Tibial nerve (tissue), 4 donors: ENCODE results near the gene FMO2. TPM values are rescaled to one million over a fixed set of nuclear protein-coding genes. Genes with fewer than 3 reads are reported as not detected.

ENCODE experiments used
- DNase-seq, 2 donors: peaks; one replicate each; pipeline ENCODE4 v3.0.0-alpha.2; 2019; ENCODE audit warnings: low spot score in 2 of 2
- H3K27ac ChIP-seq, 4 donors: fragments of 200-600 bp; sonication (generic) in 3 of 4; one replicate each; pipeline ENCODE4 v1.5.1; 2017 to 2019; ENCODE audit warnings: mild to moderate bottlenecking in 1 of 4
- H3K27me3 ChIP-seq, 2 donors: fragments of 200-600 bp; sonication (generic) in 1 of 2; one replicate each; pipeline versions ENCODE4 v1.5.1 to v1.6.0; 2017 to 2019
- H3K36me3 ChIP-seq, 3 donors: fragments of 200-600 bp; sonication (generic); one replicate each; pipeline ENCODE4 v1.5.1; 2018 to 2019
- H3K4me1 ChIP-seq, 4 donors: fragments of 200-600 bp; sonication (generic) in 3 of 4; one replicate each; pipeline ENCODE4 v1.5.1; 2017 to 2019
- H3K4me3 ChIP-seq, 4 donors: fragments of 200-600 bp; sonication (generic) in 3 of 4; one replicate each; pipeline ENCODE4 v1.5.1; 2017 to 2019; ENCODE audit warnings: mild to moderate bottlenecking in 1 of 4, moderate library complexity in 1 of 4
- H3K9me3 ChIP-seq, 4 donors: fragments of 200-600 bp; sonication (generic) in 3 of 4; one replicate each; pipeline ENCODE4 v1.5.1; 2017 to 2019
- EP300 ChIP-seq, 2 donors: sonication (generic); formaldehyde crosslinking; IDR thresholded peaks; one replicate each; pipeline ENCODE4 v1.6.1; 2017; ENCODE audit warnings: antibody characterized with exemption in 2 of 2, mild to moderate bottlenecking in 1 of 2
- POLR2A ChIP-seq, 2 donors: fragments of 450-650 bp; IDR thresholded peaks; one replicate each; pipeline ENCODE4 v1.6.1; 2017; ENCODE audit warnings: antibody characterized with exemption in 2 of 2, mild to moderate bottlenecking in 2 of 2, moderate library complexity in 2 of 2
- WGBS, 2 donors: methylation state at CpG; one replicate each; pipeline ENCODE4 v1.1.5; 2018; 5-methylcytosine and 5-hydroxymethylcytosine counted together
- total RNA-seq, 4 donors: library from RNA; depleted of rRNA; stranded (reverse); fragments of >200 nt; gene quantifications; one replicate each; pipeline ENCODE4 v1.1.0, GENCODE V29; 2016
- TF ChIP-seq, protein P1 (sequence below), 5 experiments: fragments of 200-600 bp in 3 of 5; fragments of 450-650 bp in 2 of 5; sonication (generic) in 3 of 5; IDR thresholded peaks; one replicate each; pipeline ENCODE4 v1.5.1; 2016 to 2019; ENCODE audit warnings: antibody characterized with exemption in 5 of 5, mild to moderate bottlenecking in 3 of 5, moderate library complexity in 2 of 5

FMO2 gene
- total RNA-seq, 4 donors from 2014 or later, result 25.7 to 36.6 (median 33.7) TPM

DNA sequence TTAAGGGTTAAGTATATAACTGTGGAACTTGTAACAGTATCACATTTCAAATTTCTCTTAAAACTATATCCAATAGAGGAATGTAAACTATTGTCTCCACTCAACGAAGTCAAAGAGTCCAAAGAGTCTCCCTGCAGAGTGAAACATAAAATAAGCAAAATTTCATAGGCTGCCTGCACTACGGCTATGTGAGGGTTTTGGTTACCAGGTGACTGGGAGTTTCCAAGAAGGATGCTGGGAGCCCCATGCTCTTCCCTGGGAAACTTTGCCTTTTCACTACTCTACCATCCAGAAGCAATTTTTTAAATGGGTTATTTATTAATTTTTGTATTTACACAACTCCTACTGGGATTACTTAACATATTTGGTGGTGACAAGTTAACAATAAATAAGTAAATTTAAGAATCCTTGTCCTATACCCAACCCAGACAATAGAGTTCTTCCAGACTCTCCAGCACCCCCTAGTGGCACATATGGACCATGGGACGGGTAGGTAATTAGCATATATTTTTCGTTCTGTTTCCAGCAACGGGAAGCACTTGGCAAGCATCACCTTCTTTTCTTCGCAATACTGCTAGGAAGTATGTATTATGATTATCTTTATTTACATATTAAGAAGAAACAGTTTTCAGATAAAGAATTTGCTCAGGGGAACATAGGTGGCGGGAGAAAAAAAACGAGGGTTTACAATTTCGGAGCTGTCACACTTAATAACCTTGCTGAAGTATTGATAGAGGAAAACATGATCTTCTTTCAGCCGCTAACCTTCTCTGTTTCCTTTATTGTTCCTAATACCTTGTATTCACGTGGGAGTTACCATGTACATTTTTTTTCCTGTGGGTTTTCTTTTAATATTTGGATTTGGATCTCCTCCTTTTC is 3.5 kb downstream of the FMO2 start:
- peak in 1 of 2 donors; percentile 49 for DNase-seq

GRCh38 chr1:171191992-171192391 is 6.9 kb downstream of the FMO2 start:
- Histone ChIP-seq H3K36me3 (no peaks in the 10 kb centered on the region), H3K4me1 (peaks cover 0 to 18% (median 1%) of the 10 kb centered on the region in 4 donors), H3K27ac (peak overlapping the region in 2 of 4 donors; percentile 41 to 67), H3K9me3 (no peaks in the 10 kb centered on the region), H3K4me3 (no peak overlapping the region), H3K27me3 (no peaks in the 10 kb centered on the region)
- WGBS, 2 donors, result 8 to 33% methylated on average over 1 of the region's 1 CpG
- TF ChIP-seq, protein P1, sequence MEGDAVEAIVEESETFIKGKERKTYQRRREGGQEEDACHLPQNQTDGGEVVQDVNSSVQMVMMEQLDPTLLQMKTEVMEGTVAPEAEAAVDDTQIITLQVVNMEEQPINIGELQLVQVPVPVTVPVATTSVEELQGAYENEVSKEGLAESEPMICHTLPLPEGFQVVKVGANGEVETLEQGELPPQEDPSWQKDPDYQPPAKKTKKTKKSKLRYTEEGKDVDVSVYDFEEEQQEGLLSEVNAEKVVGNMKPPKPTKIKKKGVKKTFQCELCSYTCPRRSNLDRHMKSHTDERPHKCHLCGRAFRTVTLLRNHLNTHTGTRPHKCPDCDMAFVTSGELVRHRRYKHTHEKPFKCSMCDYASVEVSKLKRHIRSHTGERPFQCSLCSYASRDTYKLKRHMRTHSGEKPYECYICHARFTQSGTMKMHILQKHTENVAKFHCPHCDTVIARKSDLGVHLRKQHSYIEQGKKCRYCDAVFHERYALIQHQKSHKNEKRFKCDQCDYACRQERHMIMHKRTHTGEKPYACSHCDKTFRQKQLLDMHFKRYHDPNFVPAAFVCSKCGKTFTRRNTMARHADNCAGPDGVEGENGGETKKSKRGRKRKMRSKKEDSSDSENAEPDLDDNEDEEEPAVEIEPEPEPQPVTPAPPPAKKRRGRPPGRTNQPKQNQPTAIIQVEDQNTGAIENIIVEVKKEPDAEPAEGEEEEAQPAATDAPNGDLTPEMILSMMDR (IDR thresholded peaks at IDR 0.05), result no peak
- TF ChIP-seq EP300 (IDR thresholded peaks at IDR 0.05), result no peak
- no peak for TF ChIP-seq POLR2A (IDR thresholded peaks at IDR 0.05)
- no peak for DNase-seq

More for the DNA sequence above, 3.5 kb downstream of the FMO2 start:
- Histone ChIP-seq H3K4me1 (peaks cover 0 to 22% (median 4%) of the 10 kb centered on the region in 4 donors), H3K9me3 (no peaks in the 10 kb centered on the region), H3K27ac (no peak overlapping the region), H3K4me3 (peak overlapping the region in 1 of 4 donors; percentile 41), H3K36me3 (no peaks in the 10 kb centered on the region), H3K27me3 (no peaks in the 10 kb centered on the region)
- no peak for TF ChIP-seq POLR2A (IDR thresholded peaks at IDR 0.05)
- TF ChIP-seq, protein P1 (IDR thresholded peaks at IDR 0.05), result peak; percentile 36 to 63 (median 47)
- 37 to 57% methylated on average over 11 of the region's 11 CpGs for WGBS, 2 donors

- TF ChIP-seq POLR2A (IDR thresholded peaks at IDR 0.05), result no peak
- TF ChIP-seq, protein P1 (IDR thresholded peaks at IDR 0.05), result no peak
- no peak for TF ChIP-seq EP300 (IDR thresholded peaks at IDR 0.05)
- DNase-seq, result no peak
- no peaks in the 10 kb centered on the region for H3K36me3 ChIP-seq
- no peaks in the 10 kb centered on the region for H3K27me3 ChIP-seq
- H3K4me1 ChIP-seq, result peaks cover 0 to 12% (median 1%) of the 10 kb centered on the region in 4 donors
- no peaks in the 10 kb centered on the region for H3K9me3 ChIP-seq
- no peak overlapping the region for H3K4me3 ChIP-seq
- 55% methylated on average over 3 of the region's 3 CpGs for WGBS, 2 donors
- no peak overlapping the region for H3K27ac ChIP-seq
Observed at GRCh38 chr1:171195767-171196166, 10.7 kb downstream of the FMO2 start.

GRCh38 chr1:171196351-171196750 is 11.3 kb downstream of the FMO2 start:
- Histone ChIP-seq H3K27me3 (no peaks in the 10 kb centered on the region), H3K27ac (no peak overlapping the region), H3K4me3 (no peak overlapping the region), H3K36me3 (no peaks in the 10 kb centered on the region), H3K4me1 (peaks cover 0 to 8% (median under 1%) of the 10 kb centered on the region in 4 donors), H3K9me3 (no peaks in the 10 kb centered on the region)
- no peak for DNase-seq
- no peak for TF ChIP-seq EP300 (IDR thresholded peaks at IDR 0.05)
- TF ChIP-seq, protein P1 (IDR thresholded peaks at IDR 0.05), result no peak
- TF ChIP-seq POLR2A (IDR thresholded peaks at IDR 0.05), result no peak
- WGBS, 2 donors, result 90 to 93% methylated on average over 3 of the region's 3 CpGs

GRCh38 chr1:171198081-171198480 is 13.0 kb downstream of the FMO2 start:
- no peak overlapping the region for H3K27ac ChIP-seq
- no peaks in the 10 kb centered on the region for H3K36me3 ChIP-seq
- 86 to 91% methylated on average over 3 of the region's 3 CpGs for WGBS, 2 donors
- H3K27me3 ChIP-seq, result no peaks in the 10 kb centered on the region
- no peak for DNase-seq
- H3K9me3 ChIP-seq, result no peaks in the 10 kb centered on the region
- H3K4me3 ChIP-seq, result no peak overlapping the region
- no peaks in the 10 kb centered on the region for H3K4me1 ChIP-seq
- TF ChIP-seq, protein P1 (IDR thresholded peaks at IDR 0.05), result no peak
- TF ChIP-seq EP300 (IDR thresholded peaks at IDR 0.05), result no peak
